HG03457 (cell line): ENCODE data around the gene GBP4.

Source experiments
- ATAC-seq: cut with Tn5 transposase; IDR thresholded peaks from one replicate; pipeline ENCODE4 v1.9.1; 2021; ENCODE audit warnings: moderate number of reproducible peaks; ENCODE audit not compliant: unreplicated experiment

The GBP4 gene

DNA sequence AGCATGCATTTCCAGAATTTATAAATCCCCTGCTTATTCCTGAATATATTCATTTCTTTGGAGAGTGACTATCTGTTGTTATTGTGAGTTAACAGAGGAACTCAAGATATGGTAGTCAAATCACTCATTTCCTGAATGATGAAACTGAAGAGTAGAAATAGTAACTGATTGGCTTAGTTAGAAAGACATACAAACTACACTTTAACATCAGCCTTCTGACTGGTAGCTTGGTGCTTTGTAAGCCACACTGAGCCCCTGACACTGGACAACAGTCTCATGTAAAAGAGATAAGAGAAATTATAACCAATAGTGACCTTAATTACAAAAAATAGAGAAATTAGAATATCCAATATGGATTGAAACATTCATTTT lies 27.7 kb downstream of the GBP4 start:
- ATAC-seq: no peak

DNA sequence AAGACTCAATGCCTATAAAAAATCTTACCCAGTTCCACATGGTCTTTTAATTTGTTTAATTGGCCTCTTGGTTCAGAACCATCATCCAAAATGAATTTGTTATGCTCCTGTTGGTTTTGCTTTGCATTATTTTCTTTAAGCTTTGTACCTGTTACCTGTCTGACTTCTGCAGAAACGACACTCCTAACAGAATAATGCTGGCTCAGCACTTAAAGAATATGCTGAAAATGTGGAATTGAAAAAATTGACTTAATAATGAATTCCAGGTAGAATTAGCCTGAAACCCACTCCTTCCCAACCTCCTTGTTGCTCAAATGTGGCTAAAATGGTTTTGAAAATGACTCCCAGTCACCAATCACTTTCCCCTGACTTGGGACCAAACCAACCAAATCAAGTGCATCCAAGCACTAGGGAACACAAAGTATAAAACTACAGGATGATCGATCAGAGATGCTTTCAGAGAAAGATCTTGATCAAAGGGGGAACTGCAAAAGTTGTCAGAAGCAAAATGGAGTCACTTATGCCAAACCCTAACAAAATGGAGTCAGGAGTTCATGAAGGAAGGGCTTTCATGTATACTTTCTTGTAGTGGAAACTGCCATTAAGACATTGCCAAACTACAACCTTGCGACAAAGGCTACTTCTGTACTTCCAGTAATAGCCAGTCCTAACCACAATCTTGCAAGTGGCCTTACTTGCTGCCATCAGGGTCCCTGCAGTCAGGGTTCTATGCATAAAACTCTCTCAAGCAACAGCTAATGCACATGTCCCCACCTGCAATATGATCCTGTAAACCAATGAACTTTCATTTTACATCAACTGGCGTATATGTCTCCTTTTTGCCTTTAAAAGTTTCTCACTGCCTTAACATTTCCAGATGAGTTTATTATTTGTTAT lies 28.3 kb downstream of the GBP4 start:
- no peak for ATAC-seq

DNA sequence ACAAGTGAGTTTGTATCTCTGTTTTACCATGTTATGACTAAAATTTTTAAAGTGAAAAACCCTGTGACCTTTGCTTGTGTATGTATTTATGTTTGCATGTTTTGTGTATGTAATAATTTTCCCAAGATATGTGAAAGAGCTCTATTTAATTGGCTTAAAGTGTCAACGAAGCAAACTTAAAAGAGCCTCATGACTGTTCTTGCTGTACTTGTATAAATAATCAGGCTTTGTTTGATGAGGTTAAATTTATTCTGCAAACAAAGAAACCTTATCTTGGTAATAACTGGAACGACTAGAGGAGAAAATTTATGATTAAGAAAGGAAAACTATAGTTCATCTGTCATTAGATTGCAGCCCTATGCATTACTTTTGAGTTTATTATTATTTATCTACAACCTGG lies 29.6 kb downstream of the GBP4 start:
- ATAC-seq: no peak

DNA sequence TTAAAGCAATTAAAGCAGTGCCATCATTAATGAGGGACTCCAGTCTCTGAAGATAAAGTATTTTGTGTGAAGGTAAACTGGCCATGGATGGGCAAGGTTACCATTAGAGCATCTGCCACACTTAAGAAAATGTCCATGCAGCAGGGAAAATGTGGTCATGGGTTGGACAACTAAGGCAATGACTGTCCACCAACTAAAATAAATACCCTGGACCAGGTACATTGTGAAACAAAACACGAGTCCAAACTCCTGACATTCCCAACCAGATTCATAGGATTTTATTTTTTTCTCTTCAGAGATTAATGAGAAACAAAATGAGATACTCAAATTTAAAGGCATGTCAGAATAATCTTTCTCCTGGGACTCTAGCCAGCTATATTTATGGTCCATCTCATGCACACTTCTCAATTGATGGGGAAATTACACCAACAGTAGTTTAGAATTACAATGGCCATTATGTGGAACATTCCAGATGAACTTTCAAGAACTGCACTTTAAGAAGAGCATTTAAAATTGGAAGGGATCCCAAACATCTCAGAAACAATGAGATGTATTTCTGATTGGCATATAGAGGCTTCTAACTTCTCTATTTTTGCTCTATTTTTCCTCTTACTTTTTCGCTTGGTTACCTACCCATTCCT lies 31.0 kb downstream of the GBP4 start:
- no peak for ATAC-seq

DNA sequence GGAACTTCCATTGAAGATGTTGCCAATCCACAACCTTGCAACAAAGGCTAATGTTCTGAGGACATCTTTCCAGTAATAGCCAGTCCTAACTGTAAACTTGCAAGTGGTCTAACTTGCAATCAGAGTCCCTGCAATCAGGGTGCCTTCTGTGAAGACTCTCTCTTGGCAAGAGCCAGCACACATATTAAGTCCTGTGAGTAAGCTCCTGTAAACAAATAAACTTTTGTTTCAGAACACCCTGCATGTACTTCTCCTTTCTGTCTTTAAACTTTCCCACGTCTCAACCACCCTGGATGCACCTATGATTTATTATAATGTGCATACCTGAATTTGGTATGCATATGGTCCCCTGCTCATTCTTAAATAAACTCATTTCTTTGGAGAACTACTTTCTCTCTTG lies 32.0 kb downstream of the GBP4 start:
- ATAC-seq: no peak

DNA sequence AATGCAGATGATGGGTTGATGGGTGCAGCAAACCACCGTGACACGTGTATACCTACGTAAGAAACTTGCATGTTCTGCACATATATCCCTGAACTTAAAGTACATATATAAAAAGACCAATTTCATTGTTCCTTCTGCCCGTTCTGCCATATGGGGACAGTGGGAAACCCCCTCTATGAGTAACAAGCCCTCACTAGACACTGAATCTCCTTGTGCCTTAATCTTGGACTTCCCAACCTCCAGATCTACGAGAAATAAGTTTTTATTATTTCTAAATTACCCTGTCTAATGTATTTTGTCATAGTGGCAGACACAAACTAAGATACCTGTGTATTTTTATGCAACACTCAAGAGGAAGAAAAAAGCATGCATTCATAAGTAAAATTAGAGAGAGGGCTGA lies 32.9 kb downstream of the GBP4 start:
- ATAC-seq: no peak

DNA sequence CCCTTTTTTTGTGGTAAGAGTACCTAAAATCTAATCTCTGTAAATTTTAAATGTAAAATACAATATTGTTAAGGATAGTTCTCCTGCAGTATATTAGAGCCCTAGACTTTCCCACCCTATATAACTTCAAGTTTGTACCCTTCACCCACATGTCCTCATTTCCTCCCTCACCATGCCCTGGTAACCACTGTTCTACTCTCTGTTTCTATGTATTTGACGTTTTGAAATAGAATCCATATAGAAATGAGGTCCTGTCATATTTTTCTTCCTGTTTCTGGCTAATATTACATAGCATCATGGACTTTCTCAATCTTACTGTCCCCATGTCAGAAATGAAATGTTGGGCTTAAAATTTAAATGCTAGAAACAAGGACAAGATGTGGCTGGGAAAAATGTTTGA lies 47.7 kb downstream of the GBP4 start:
- no peak for ATAC-seq

DNA sequence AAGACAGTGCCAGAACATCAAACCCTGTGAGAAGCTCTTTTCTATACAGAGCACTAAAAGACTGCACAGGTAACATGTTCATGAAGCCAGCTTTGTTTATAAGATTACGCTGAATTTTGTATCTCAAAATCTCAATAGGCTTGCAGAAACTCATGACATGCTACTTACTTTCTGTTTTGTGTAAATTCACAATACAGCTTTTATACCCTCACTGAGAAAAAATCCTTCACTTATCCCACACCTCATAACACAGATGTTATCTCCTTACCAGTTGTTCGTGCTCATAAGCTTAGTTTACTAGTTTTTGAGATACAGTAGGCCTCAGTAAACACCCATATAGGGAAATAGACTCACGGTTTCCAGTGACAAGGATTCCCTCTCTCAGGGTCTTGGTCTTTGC lies 48.8 kb downstream of the GBP4 start:
- no peak for ATAC-seq

DNA sequence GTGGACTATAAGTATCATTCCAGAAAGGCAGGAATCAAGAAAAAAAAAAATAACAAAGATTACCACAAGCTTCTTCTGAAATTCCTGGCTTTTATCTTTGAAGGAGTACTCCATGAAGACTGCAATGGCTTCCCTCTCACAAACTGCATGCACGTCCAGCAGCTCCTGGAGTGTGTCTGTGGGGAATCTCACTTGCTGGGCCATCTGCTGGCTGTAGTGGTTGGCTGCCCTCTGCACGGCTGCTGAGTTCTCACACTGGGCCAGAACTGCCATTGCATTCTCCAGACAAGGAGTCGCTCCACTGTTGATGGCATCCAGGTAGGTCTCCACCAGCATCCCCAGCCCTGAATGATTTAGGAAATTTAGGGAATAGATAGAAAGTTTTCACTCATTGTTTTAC lies 49.5 kb downstream of the GBP4 start:
- no peak for ATAC-seq

DNA sequence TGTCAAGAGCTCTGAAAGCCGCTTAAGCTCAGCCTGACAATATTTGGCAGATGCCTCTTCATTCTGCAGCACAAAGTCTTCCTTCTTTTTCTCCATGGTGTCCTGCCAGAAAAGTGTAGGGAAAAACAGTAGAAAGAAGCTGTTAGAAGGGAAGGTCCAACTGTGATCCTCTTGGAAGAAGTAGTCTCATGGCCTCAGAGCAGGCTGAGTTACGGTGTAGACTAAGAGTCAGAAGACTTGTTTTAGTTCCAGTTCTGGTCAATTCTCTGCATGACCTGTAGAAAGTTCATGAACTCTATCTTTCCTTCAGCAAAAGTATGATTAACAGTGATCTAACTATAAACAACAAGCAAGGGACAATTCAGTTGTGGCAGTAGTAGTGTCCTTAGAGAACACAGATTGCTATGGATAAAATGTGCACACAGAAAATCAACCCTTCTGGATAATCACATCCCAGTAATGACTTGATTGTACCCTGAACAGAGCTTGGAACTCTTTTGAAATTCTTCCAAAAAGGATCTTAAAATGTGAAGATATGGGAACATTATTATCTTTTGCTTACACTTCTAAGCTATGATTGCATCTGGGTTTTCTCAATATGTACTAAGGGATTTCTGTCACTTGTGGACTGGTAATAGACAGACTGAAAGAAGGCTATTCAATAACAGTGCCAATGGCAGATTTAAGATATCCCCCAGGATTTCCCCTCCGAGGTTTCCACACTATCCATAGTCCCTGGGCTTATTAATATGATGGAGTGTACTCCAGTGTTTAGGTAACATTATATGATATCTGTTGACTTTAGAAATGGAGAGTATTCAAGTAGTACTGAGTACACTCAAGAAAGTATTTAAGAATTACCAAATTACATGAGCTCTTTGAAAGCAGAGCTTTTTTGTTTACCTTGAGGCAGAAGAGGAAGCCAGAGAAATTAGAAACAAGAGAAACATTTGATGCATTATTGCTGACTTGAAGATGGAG lies 50.8 kb downstream of the GBP4 start:
- no peak for ATAC-seq

DNA sequence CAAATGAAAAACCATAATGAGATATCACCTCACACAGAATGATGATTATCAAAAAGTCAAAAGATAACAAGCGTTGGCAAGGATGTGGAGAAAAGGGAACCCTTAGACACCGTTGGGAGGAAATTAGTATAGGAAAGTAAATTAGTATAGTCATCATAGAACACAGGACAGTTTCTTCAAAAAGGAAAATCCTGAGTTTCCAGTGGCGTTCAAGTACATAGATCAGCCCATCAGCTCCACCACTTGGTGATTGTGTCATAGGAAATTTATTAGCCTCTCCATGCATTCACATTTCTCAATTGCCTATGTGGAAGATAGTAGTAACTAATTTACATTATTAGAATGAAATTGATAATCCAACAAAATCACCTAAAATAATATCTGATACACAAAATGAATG lies 52.0 kb downstream of the GBP4 start:
- ATAC-seq: no peak

DNA sequence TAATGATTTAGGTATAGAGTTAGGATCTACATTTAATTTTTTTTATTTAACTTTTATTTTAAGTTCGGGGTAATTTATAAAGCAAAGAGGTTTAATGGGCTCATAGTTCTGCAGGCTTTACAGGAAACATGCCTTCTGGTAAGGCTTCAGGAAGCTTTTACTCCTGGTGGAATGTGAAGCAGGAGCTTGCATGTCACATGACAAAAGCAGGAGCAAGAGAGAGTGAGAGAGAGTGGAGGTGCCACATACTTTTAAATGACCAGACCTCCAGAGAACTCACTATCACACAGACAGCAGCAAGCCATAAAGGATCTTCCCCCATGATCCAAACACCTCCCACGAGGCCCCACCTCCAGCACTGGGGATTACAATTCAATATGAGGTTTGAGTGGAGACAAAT lies 55.3 kb downstream of the GBP4 start:
- ATAC-seq: no peak

DNA sequence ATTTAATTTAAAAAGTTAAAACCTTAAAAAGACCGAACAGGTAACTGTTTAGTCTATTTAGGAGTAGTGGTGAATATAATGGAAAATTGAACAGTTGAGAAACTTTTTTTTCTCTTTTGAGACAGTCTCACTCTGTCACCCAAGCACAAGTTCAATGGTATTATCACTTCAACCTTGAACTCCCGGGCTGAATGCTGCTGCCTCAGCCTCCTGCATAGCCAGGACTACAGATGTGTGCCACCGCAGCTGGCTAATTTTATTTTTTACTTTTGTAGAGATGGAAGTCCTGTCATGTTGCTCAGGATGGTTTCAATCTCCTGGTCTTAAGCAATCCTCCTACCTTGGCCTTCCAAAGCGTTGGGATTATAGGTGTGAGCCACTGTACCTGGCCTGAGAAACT lies 56.6 kb downstream of the GBP4 start:
- ATAC-seq: no peak

DNA sequence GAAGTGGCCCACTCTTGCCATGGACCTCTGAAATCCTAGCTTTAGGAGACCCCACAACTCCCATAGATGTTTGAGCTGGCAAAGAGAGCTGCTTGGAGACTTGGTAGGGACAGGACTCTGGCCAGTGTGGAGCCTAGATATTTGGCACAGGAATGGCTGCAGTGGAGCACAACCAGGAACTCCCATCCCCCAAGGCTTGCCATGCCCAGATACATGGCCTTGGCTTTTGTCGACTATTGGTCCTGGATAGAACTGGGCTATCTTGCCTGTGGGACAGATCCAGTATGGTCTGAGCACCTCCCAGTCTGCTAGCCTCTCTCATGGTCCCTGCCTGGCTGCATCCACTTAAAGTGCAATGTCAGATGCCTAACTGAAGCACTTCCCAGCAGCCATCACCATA lies 65.0 kb downstream of the GBP4 start:
- no peak for ATAC-seq
